B cell (primary cell): ENCODE measurements around the gene POP4. TPM values are rescaled to one million over a fixed set of nuclear protein-coding genes. Genes with fewer than 3 reads are reported as not detected.

Source experiments
- ATAC-seq: fragments of 200-7000 bp; cut with Tn5 transposase; one replicate; pipeline ENCODE4 v1.10.0; 2021; ENCODE audit warnings: low read depth, mild to moderate bottlenecking, moderate number of reproducible peaks, moderate library complexity
- CTCF ChIA-PET: fragments of 350-600 bp; sonication (Branson Sonifier 250); formaldehyde crosslinking; loops from one replicate; lab custom pipeline; 2021; ENCODE audit warnings: antibody characterized with exemption, inconsistent platforms; lab: Charles Lee
- POLR2A ChIA-PET: fragments of 350-600 bp; sonication (Branson Sonifier 250); formaldehyde crosslinking; loops from one replicate; lab custom pipeline; 2021; ENCODE audit warnings: antibody characterized with exemption; lab: Charles Lee
- DNase-seq: peaks from one replicate; pipeline ENCODE4 v3.0.0; 2013
- H2AFZ ChIP-seq: 2 replicates; pipeline ENCODE4 v1.6.1; 2012; ENCODE audit warnings: mild to moderate bottlenecking, low read depth, low read length; ENCODE audit not compliant: insufficient read depth, poor library complexity, severe bottlenecking
- H3K27ac ChIP-seq, 2 donors: 1 replicate in 1 of 2; 2 replicates in 1 of 2; pipeline ENCODE4 v1.5.1; 2012 to 2013; ENCODE audit warnings: low read length in 2 of 2, mild to moderate bottlenecking in 2 of 2, moderate library complexity in 1 of 2
- H3K27me3 ChIP-seq, 4 experiments: fragments of 200-600 bp in 1 of 4; sonication (generic) in 1 of 4; replicated peaks in 1 of 4; 1 replicate in 2 of 4; 2 replicates in 2 of 4; pipeline versions ENCODE4 v1.6.1 to v1.7.0; 2013 to 2016; ENCODE audit warnings: low read length in 3 of 4, mild to moderate bottlenecking in 2 of 4, mixed read lengths in 1 of 4, moderate library complexity in 1 of 4; ENCODE audit not compliant: insufficient read depth in 4 of 4, control insufficient read depth in 3 of 4; ENCODE audit errors: control extremely low read depth in 1 of 4
- H3K36me3 ChIP-seq, 2 experiments: replicated peaks in 1 of 2; 1 replicate in 1 of 2; 2 replicates in 1 of 2; pipeline versions ENCODE4 v1.6.1 to v1.7.1; 2013; ENCODE audit warnings: low read length in 1 of 2; ENCODE audit not compliant: insufficient read depth in 2 of 2, control insufficient read depth in 1 of 2; ENCODE audit errors: control extremely low read depth in 1 of 2, extremely low read depth in 1 of 2
- H3K4me1 ChIP-seq, 2 donors: fragments of 200-600 bp in 1 of 2; sonication (generic) in 1 of 2; 1 replicate in 1 of 2; 2 replicates in 1 of 2; pipeline versions ENCODE4 v1.5.1 to v1.6.1; 2013 to 2017; ENCODE audit warnings: low read length in 2 of 2; ENCODE audit not compliant: control insufficient read depth in 2 of 2, insufficient read depth in 2 of 2
- H3K4me2 ChIP-seq: replicated peaks from 2 replicates; pipeline ENCODE3; 2012; ENCODE audit warnings: mild to moderate bottlenecking, low read depth, low read length; ENCODE audit not compliant: poor library complexity, severe bottlenecking
- H3K4me3 ChIP-seq, 5 experiments: fragments of 200-600 bp in 1 of 5; sonication (generic) in 1 of 5; 1 replicate in 3 of 5; 2 replicates in 2 of 5; pipeline versions ENCODE4 v1.5.1 to v1.7.0; 2011 to 2016; ENCODE audit warnings: low read length in 4 of 5, mild to moderate bottlenecking in 4 of 5, low read depth in 2 of 5, control low read depth in 1 of 5, moderate library complexity in 1 of 5; ENCODE audit not compliant: insufficient read depth in 1 of 5; ENCODE audit errors: control extremely low read depth in 1 of 5, extremely low read depth in 1 of 5
- H3K79me2 ChIP-seq: fragments of 200-600 bp; sonication (generic); one replicate; pipeline ENCODE4 v1.6.0; 2016; ENCODE audit warnings: low read length; ENCODE audit not compliant: control insufficient read depth, insufficient read depth
- H3K9ac ChIP-seq: fragments of 200-600 bp; sonication (generic); 2 replicates; pipeline ENCODE4 v1.6.1; 2017; ENCODE audit warnings: mild to moderate bottlenecking, low read length, moderate library complexity
- H3K9me3 ChIP-seq, 3 donors: one replicate each; pipeline versions ENCODE4 v1.6.1 to v1.7.1; 2013; ENCODE audit warnings: low read length in 2 of 3; ENCODE audit not compliant: control insufficient read depth in 2 of 3, insufficient read depth in 1 of 3; ENCODE audit errors: control extremely low read depth in 1 of 3
- H4K20me1 ChIP-seq: 2 replicates; pipeline ENCODE4 v1.6.0; 2012; ENCODE audit warnings: mild to moderate bottlenecking, low read length; ENCODE audit not compliant: insufficient read depth, control insufficient read depth, poor library complexity, severe bottlenecking
- H3K27ac Mint-ChIP-seq: one replicate; pipeline ENCODE4 v1.8.0; 2021; ENCODE audit warnings: mixed read lengths
- H3K27me3 Mint-ChIP-seq: one replicate; pipeline ENCODE4 v1.8.0; 2021; ENCODE audit warnings: mixed read lengths
- H3K4me1 Mint-ChIP-seq: one replicate; pipeline ENCODE4 v1.8.0; 2021; ENCODE audit warnings: mixed read lengths
- H3K4me3 Mint-ChIP-seq: one replicate; pipeline ENCODE4 v1.8.0; 2021; ENCODE audit warnings: mixed read lengths
- H3K9me3 Mint-ChIP-seq: one replicate; pipeline ENCODE4 v1.8.0; 2022; ENCODE audit warnings: mixed read lengths; ENCODE audit not compliant: insufficient read depth
- EZH2 ChIP-seq: IDR thresholded peaks from 2 replicates; pipeline ENCODE4 v1.6.1; 2012; ENCODE audit warnings: borderline replicate concordance, low read depth, mild to moderate bottlenecking, moderate library complexity, low read length; ENCODE audit not compliant: insufficient read depth, poor library complexity, severe bottlenecking
- WGBS: methylation state at CpG from one replicate; pipeline ENCODE4 v1.1.5; 2013; ENCODE audit warnings: missing lambda C conversion rate; ENCODE audit not compliant: insufficient coverage; 5-methylcytosine and 5-hydroxymethylcytosine counted together
- intact Hi-C: fragments of 100-400 bp; cut with micrococcal nuclease; formaldehyde crosslinking; loops from one replicate; pipeline ENCODE4 v1.10.0; 2022
- polyA plus RNA-seq: library from polyadenylated mRNA; depleted of rRNA; stranded (reverse); fragments of >200 nt; gene quantifications from 2 replicates; pipeline ENCODE4 v1.2.3, GENCODE V29; 2012
- total RNA-seq, 2 donors: library from RNA; stranded (reverse); fragments of 120-200 nt in 1 of 2; gene quantifications; 1 replicate in 1 of 2; 2 replicates in 1 of 2; pipeline versions ENCODE4 v1.2.3 to v1.2.4, GENCODE V29; 2013 to 2022
- TF ChIP-seq, protein P1 (sequence below): fragments of 200-600 bp; IDR thresholded peaks from one replicate; pipeline ENCODE4 v1.8.0; 2022; ENCODE audit warnings: antibody characterized with exemption, mild to moderate bottlenecking

Gene POP4
- total and polyA plus RNA-seq, 2 donors (not counting 1 experiment from before 2014, with no cell fraction given): 58.9 to 61.2 TPM

DNA sequence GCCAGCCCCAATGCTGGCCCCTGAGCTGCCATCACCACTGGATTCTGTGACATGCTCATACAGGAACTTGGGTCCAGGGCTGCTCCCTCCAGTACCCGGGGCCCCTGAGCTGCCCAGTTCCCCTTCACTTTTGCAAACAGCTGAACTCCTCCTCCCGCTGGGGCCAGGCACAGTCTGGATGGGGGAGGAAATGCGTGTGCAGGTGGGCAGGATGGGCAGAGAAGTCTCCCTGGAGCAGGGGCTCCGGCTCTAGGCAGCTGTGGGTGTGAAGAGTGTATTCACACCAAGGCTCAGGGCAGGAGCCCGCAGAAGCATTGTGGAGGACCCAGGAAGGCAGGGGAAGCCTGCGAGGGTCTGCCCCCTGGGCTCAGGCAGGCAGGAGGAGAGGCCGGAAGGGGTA is 12.4 kb downstream of the POP4 start:
- WGBS: 71% methylated on average over 5 of the region's 7 CpGs
- Mint-ChIP-seq H3K9me3 (no peaks in the 10 kb centered on the region), H3K27me3 (peaks cover 15% of the 10 kb centered on the region), H3K27ac (no peak overlapping the region), H3K4me1 (peaks cover 20% of the 10 kb centered on the region), H3K4me3 (no peak overlapping the region)
- H3K79me2 ChIP-seq: no peaks in the 10 kb centered on the region
- DNase-seq (no peak), ATAC-seq (no peak)
- no peak overlapping the region for H3K9ac ChIP-seq
- no peak overlapping the region for H3K4me2 ChIP-seq
- H3K4me1 ChIP-seq: peaks cover 3 to 24% of the 10 kb centered on the region in 2 donors
- H3K27ac ChIP-seq: no peak overlapping the region
- no peaks in the 10 kb centered on the region for H3K9me3 ChIP-seq
- peaks cover 2 to 27% of the 10 kb centered on the region in 2 experiments for H3K36me3 ChIP-seq
- CTCF ChIA-PET: interaction anchor here (0.8 to 3.7 kb wide), 3 partner anchors 12 to 98 kb away, joined by 3 to 15 read pairs (median 11); partner anchors contain the start of gene POP4
- TF ChIP-seq EZH2: no peak
- TF ChIP-seq, protein P1, sequence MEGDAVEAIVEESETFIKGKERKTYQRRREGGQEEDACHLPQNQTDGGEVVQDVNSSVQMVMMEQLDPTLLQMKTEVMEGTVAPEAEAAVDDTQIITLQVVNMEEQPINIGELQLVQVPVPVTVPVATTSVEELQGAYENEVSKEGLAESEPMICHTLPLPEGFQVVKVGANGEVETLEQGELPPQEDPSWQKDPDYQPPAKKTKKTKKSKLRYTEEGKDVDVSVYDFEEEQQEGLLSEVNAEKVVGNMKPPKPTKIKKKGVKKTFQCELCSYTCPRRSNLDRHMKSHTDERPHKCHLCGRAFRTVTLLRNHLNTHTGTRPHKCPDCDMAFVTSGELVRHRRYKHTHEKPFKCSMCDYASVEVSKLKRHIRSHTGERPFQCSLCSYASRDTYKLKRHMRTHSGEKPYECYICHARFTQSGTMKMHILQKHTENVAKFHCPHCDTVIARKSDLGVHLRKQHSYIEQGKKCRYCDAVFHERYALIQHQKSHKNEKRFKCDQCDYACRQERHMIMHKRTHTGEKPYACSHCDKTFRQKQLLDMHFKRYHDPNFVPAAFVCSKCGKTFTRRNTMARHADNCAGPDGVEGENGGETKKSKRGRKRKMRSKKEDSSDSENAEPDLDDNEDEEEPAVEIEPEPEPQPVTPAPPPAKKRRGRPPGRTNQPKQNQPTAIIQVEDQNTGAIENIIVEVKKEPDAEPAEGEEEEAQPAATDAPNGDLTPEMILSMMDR: no peak
- no peak overlapping the region for H3K4me3 ChIP-seq
- intact Hi-C loops: no loop called here
- H2AFZ ChIP-seq: no peak overlapping the region
- H4K20me1 ChIP-seq: no peaks in the 10 kb centered on the region
- peaks cover 0 to 12% (median 0%) of the 10 kb centered on the region in 4 experiments for H3K27me3 ChIP-seq
- POLR2A ChIA-PET: no interaction called here

DNA sequence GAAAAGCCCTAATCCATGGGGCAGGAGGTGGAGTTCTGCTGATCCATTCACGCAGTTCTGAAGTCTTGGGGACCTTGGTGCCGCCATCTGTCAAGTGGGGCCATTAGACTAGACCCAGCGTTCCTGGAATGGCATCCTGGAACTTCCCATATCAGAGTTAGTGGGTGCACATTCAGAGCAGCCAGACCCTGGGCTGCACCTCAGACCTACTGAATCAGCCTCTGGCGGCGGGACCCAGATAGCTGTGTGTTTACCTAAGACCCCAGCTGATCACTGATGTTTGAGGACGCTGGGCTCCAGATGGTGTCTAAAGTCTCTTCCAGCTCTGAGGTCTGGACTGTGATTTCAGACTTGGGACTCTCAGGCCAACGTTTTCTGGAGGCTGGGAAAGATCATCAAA is 12.8 kb downstream of the POP4 start:
- H3K36me3 ChIP-seq: peaks cover under 1 to 22% of the 10 kb centered on the region in 2 experiments
- H3K4me2 ChIP-seq: no peak overlapping the region
- Mint-ChIP-seq H3K4me3 (no peak overlapping the region), H3K4me1 (peaks cover 20% of the 10 kb centered on the region), H3K9me3 (no peaks in the 10 kb centered on the region), H3K27me3 (peaks cover 15% of the 10 kb centered on the region), H3K27ac (no peak overlapping the region)
- ATAC-seq (no peak), DNase-seq (no peak)
- H2AFZ ChIP-seq: no peak overlapping the region
- TF ChIP-seq EZH2: no peak
- TF ChIP-seq, protein P1: no peak
- H3K9ac ChIP-seq: no peak overlapping the region
- intact Hi-C loops: no loop called here
- H3K4me3 ChIP-seq: no peak overlapping the region
- peaks cover 3 to 24% of the 10 kb centered on the region in 2 donors for H3K4me1 ChIP-seq
- CTCF ChIA-PET: interaction anchor here (0.9 to 3.7 kb wide), 4 partner anchors 8 to 254 kb away, joined by 3 to 15 read pairs (median 10); partner anchors contain the start of gene POP4
- 85% methylated on average over 7 of the region's 7 CpGs for WGBS
- POLR2A ChIA-PET: no interaction called here
- H3K9me3 ChIP-seq: no peaks in the 10 kb centered on the region
- no peaks in the 10 kb centered on the region for H4K20me1 ChIP-seq
- H3K27ac ChIP-seq: no peak overlapping the region
- no peaks in the 10 kb centered on the region for H3K79me2 ChIP-seq
- H3K27me3 ChIP-seq: peaks cover 0 to 12% (median 0%) of the 10 kb centered on the region in 4 experiments
